ENCODE results near the gene SUGP2.
"Not testable (repeated sequence)": the region's sequence is repeated elsewhere in the genome, so short reads cannot be mapped to it uniquely, and the experiment has no call there.

Gene SUGP2

GRCh38 chr19:19033176-19033425 is 216 bp downstream of the SUGP2 start:
- no peak for DNase-seq (ENCODE audit: low read depth in 2 of 2)

GRCh38 chr19:19032420-19033175 is 719 bp downstream of the SUGP2 start:
- peak; percentile 79 to 85 for DNase-seq (ENCODE audit: low read depth in 2 of 2)

- no peak for DNase-seq (ENCODE audit: low read depth in 2 of 2)
These were observed 1.4 kb downstream of the SUGP2 start for GRCh38 chr19:19031891-19032290.

- DNase-seq (ENCODE audit: low read depth in 2 of 2): no peak
These were observed 4.8 kb downstream of the SUGP2 start for GRCh38 chr19:19028526-19028925.

GRCh38 chr19:19027228-19027627 is 6.1 kb downstream of the SUGP2 start:
- DNase-seq (ENCODE audit: low read depth in 2 of 2): no peak

GRCh38 chr19:19026299-19026971 is 6.9 kb downstream of the SUGP2 start:
- no peak for DNase-seq (ENCODE audit: low read depth in 2 of 2)

- DNase-seq (ENCODE audit: low read depth in 2 of 2): no peak
These were observed 7.5 kb downstream of the SUGP2 start for GRCh38 chr19:19025861-19026260.

GRCh38 chr19:19023376-19023775 is 9.9 kb downstream of the SUGP2 start:
- DNase-seq (ENCODE audit: low read depth in 2 of 2): not testable (repeated sequence)

GRCh38 chr19:19022380-19022961 is 10.8 kb downstream of the SUGP2 start:
- DNase-seq (ENCODE audit: low read depth in 2 of 2): no peak

GRCh38 chr19:19021115-19021514 is 12.2 kb downstream of the SUGP2 start:
- no peak for DNase-seq (ENCODE audit: low read depth in 2 of 2)

- no peak for DNase-seq (ENCODE audit: low read depth in 2 of 2)
These were observed 22.8 kb downstream of the SUGP2 start for GRCh38 chr19:19010551-19010950.

- no peak for DNase-seq (ENCODE audit: low read depth in 2 of 2)
These were observed 23.4 kb downstream of the SUGP2 start for GRCh38 chr19:19009951-19010350.

GRCh38 chr19:19006213-19006612 is 27.1 kb downstream of the SUGP2 start:
- DNase-seq (ENCODE audit: low read depth in 2 of 2): no peak

- DNase-seq (ENCODE audit: low read depth in 2 of 2): no peak
These were observed 29.2 kb downstream of the SUGP2 start for GRCh38 chr19:19004144-19004543.

- DNase-seq (ENCODE audit: low read depth in 2 of 2): no peak
These were observed 33.3 kb downstream of the SUGP2 start for GRCh38 chr19:18999896-19000620.

- DNase-seq (ENCODE audit: low read depth in 2 of 2): no peak
These were observed 34.1 kb downstream of the SUGP2 start for GRCh38 chr19:18999016-18999758.

- DNase-seq (ENCODE audit: low read depth in 2 of 2): no peak
These were observed 35.0 kb downstream of the SUGP2 start for GRCh38 chr19:18998276-18998675.

GRCh38 chr19:18996796-18997394 is 36.4 kb downstream of the SUGP2 start:
- DNase-seq (ENCODE audit: low read depth in 2 of 2): no peak

GRCh38 chr19:18996351-18996750 is 37.0 kb downstream of the SUGP2 start:
- DNase-seq (ENCODE audit: low read depth in 2 of 2): no peak

GRCh38 chr19:18995804-18996241 is 37.5 kb downstream of the SUGP2 start:
- peak in 1 of 2 donors; percentile 10 for DNase-seq (ENCODE audit: low read depth in 2 of 2)

GRCh38 chr19:18993115-18993514 is 40.2 kb downstream of the SUGP2 start:
- DNase-seq (ENCODE audit: low read depth in 2 of 2): no peak
